Stimulated activated CD4-positive, alpha-beta T cell treated with anti-CD3 and anti-CD28 coated beads, Interleukin-15, amount 100 ng/mL, for 1 hour (primary cell): Measurements from ENCODE around the gene FCAR.
"Not testable (repeated sequence)": the region's sequence is repeated elsewhere in the genome, so short reads cannot be mapped to it uniquely, and the experiment has no call there.

ENCODE experiments used
- DNase-seq, 2 donors: peaks; one replicate each; pipeline ENCODE4 v3.0.0-alpha.2; 2020; ENCODE audit warnings: low read depth in 1 of 2, low spot score in 1 of 2

Gene FCAR

DNA sequence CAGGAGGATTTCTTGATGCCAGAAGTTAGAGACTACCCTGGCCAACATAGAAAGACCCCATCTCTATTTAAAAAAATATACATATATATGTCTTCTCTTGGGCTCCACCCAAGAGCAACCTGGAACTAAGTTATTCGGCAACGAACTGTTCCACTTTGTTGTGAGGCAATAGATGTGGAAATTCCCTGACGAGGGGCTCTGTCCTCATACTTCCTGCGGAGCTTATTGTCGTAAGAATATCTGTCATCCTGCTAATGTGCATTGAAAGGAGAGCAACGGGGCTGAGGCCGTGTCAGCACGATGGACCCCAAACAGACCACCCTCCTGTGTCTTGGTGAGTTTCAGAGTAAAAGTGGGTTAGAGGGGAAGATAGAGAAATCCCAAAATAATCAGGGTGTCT is at the start of gene FCAR:
Gene FCAR, plus strand, starts transcription at position 246 of the 400 bp plus-strand sequence. Its CDS starts 55 bp downstream, at position 301.
- DNase-seq = no peak

DNA sequence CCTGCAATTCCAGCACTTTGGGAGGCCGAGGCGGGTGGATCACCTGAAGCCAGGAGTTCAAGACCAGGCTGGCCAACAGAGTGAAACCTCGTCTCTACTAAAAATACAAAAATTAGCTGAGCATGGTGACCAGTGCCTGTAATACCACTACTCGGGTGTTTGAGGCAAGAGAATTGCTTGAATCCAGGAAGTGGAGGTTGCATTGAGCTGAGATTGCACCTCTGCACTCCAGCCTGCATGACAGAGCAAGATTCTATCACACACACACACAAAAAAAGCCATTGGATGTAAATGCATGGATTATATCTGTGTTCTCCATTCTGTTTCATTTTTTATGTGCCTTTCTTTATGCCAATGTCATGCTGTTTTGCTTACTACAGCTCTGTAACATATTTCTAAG is 49.6 kb upstream of the FCAR start:
- not testable (repeated sequence) for DNase-seq

DNA sequence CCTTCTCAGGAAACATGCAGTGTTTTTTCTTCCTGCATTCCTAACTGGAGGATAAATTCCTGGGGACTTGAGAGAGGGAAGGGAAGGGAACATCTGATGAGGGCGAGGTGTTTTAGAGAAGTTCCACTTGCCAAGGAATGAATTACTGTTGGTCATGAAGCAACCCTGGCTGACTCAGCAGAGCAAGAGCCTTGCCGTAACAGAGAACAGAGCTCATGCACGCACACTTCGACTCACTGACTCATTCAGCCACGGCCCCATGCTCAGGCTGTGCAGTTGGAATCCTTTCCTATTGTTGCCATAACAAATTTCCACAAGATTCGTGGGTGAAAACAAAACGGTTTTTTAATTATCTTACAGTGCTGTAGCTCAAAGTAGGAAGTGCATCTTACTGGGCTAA is 48.7 kb upstream of the FCAR start:
- not testable (repeated sequence) for DNase-seq

DNA sequence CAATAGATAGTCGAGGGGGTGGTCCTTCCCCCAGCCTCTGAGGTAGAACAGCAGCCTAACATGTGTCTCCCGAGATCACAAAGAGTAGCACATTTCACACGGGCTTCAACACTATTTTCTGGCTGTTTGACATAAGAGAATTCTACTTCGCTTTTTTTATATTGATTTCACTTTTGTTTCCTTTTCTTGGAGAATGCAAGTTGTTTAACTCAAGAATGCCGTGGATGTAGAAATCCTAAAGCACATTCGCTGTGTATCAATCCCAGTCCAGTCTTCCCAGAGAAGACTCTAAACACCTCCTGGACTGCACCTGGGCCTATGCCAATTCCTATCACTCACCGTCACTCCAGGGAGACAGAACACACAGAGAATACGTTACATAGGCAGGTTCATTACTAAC is 46.0 kb upstream of the FCAR start:
- not testable (repeated sequence) for DNase-seq

DNA sequence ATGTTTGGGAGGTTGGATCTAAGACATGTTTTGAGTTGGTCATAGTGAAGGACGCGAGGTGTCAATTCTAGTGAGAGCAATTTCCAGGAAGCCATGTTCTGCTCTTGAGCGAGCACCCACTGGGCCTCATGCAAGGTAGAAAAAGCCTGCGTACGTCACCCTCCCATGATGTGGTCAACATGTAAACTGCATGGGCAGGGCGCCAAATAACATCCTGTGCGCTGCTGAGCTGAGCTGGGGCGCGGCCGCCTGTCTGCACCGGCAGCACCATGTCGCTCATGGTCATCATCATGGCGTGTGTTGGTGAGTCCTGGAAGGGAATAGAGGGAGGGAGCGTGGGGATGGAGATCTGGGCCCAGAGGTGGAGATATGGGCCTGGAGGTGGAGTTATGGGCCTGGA is 41.5 kb upstream of the FCAR start, which contains the start of gene KIR2DS4:
Gene KIR2DS4, plus strand, starts transcription at position 181 of the 400 bp plus-strand sequence.
- DNase-seq = not testable (repeated sequence)

DNA sequence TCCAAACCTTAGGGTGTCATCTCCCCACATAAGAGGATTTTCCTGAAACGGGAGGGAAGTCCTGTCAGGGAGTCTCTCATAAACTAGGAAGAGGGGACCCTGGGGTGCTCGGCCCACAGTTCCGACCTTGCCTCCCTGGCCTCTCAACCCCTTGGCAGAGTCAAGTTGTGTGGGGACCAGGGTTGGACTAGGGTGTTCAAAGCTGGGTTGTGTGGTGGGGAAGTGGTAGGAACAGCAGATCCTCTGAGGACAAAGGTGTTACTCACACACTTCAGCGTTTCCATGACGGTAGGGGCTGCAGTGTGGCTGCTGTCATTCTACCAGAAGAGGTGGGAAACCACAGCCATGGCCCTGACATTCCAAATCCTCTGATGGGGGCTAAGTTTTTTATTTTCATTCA is 38.9 kb upstream of the FCAR start:
- not testable (repeated sequence) for DNase-seq

DNA sequence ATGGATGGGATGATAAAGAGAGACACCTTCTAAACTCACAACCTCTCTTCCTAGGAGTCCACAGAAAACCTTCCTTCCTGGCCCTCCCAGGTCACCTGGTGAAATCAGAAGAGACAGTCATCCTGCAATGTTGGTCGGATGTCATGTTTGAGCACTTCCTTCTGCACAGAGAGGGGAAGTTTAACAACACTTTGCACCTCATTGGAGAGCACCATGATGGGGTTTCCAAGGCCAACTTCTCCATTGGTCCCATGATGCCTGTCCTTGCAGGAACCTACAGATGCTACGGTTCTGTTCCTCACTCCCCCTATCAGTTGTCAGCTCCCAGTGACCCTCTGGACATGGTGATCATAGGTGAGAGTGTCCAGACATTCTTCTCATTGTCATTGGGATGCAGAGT is 36.5 kb upstream of the FCAR start:
- DNase-seq = not testable (repeated sequence)

DNA sequence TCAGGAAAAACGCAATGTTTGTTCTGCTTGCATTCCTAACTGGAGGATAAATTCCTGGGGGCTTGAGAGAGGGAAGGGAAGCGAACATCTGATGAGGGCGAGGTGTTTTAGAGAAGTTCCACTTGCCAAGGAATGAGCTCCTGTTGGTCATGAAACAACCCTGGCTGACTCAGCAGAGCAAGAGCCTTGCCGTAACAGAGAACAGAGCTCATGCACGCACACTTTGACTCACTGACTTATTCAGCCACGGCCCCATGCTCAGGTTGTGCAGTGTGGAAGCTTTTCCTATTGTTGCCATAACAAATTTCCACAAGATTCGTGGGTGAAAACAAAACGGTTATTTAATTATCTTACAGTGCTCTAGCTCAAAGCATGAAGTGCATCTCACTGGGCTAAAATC is 30.9 kb upstream of the FCAR start:
- DNase-seq = not testable (repeated sequence)

DNA sequence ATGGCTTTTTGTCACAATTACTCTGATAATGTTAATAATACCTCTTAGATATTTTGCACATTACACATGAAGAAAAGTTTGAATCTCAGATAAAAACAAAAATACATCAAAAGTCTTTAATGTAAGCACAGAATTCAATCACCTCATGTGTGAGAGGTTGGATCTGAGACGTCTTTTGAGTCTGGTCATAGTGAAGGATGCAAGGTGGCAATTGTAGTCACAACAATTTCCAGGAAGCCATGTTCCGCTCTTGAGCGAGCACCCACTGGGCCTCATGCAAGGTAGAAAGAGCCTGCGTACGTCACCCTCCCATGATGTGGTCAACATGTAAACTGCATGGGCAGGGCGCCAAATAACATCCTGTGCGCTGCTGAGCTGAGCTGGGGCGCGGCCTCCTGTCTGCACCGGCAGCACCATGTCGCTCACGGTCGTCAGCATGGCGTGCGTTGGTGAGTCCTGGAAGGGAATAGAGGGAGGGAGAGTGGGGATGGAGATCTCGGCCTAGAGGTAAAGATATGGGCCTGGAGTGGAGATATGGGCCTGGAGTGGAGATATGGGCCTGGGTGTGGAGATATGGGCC is 23.9 kb upstream of the FCAR start, which contains the start of gene KIR3DL2:
Gene KIR3DL2, plus strand, starts transcription at position 383 of the 580 bp plus-strand sequence. Its CDS starts 33 bp downstream, at position 416.
- not testable (repeated sequence) for DNase-seq

DNA sequence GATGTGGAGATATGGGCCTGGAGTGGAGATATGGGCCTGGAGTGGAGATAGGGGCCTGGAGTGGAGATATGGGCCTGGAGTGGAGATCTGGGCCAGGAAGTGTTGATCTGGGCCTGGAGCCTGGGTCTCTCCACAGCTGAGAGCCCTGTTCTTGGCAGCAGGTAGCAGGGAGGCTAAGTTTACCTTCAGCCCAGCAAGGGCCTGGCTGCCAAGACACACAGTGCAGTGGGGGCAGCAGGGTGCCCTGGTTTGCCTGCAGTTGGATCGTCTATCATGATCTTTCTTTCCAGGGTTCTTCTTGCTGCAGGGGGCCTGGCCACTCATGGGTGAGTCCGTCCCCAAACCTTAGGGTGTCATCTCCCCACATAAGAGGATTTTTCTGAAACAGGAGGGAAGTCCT is 23.1 kb upstream of the FCAR start:
- no peak for DNase-seq

DNA sequence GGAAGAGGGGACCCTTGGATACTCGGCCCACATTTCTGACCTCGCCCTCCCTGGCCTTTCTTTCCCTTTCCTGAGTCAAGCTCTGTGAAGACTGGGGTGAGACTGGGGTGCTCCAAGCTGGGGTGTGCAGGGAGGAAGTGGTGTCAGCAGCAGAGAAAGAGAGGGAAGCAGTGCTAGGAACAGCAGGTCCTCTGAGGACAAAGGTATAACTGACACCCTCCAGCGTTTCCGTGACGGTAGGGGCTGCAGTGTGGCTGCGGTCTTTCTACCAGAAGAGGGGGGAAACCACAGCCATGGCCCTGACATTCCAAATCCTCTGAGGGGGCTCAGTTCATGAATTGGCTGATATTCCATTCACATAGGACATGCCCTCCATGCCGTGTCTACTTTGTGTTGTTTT is 22.7 kb upstream of the FCAR start:
- no peak for DNase-seq

DNA sequence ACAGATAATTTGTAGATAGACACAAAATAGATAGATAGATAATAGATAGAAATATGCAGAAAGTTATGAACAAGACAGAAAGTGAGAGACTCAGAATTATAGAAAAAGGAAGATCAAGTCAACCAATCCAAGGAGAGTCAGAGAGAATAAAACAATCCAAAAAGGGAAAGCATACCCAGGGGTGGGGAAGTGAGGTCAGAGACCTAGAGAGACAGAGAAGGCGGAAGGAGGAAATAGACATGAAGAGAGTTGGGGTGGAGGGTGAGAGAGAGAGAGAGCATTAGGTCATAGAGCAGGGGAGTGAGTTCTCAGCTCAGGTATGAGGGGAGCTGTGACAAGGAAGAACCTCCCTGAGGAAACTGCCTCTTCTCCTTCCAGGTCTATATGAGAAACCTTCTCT is 18.8 kb upstream of the FCAR start:
- not testable (repeated sequence) for DNase-seq

DNA sequence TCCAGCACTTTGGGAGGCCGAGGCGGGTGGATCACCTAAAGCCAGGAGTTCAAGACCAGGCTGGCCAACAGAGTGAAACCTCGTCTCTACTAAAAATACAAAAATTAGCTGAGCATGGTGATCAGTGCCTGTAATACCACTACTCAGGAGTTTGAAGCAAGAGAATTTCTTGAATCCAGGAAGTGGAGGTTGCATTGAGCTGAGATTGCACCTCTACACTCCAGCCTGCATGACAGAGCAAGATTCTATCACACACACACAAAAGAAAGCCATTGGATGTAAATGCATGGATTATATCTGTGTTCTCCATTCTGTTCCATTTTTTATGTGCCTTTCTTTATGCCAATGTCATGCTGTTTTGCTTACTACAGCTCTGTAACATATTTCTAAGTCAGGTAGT is 15.6 kb upstream of the FCAR start:
- not testable (repeated sequence) for DNase-seq

DNA sequence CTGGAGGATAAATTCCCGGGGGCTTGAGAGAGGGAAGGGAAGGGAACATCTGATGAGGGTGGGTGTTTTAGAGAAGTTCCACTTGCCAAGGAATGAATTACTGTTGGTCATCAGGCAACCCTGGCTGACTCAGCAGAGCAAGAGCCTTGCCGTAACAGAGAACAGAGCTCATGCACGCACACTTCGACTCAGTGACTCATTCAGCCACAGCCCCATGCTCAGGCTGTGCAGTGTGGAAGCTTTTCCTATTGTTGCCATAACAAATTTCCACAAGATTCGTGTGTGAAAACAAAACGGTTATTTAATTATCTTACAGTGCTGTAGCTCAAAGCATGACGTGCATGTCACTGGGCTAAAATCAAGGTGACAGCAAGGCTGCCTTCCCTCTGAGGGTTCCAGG is 14.6 kb upstream of the FCAR start:
- not testable (repeated sequence) for DNase-seq

DNA sequence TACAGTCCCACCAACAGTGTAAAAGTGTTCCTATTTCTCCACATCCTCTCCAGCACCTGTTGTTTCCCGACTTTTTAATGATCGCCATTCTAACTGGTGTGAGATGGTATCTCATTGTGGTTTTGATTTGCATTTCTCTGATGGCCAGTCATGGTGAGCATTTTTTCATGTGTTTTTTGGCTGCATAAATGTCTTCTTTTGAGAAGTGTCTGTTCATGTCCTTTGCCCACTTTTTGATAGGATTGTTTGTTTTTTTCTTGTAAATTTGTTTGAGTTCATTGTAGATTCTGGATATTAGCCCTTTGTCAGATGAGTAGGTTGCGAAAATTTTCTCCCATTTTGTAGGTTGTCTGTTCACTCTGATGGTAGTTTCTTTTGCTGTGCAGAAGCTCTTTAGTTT is 10.6 kb upstream of the FCAR start:
- DNase-seq = not testable (repeated sequence)

DNA sequence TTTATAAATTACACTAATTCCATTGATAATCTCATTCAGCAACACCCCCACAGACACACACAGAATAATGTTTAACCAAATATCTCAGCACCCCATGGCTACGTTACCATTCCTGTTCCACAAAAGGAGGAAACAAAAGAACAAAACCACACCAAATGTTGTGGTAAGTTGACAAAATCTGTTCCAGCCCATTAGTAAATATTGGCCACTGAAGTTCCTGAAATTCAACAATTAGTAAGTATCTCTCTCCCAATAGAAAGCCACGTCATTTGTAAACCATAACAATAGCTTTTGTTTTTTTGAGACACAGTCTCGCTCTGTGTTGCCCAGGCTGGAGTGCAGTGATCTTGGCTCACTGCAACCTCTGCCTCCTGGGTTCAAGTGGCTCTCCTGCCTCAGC is 2.3 kb upstream of the FCAR start:
- DNase-seq = no peak

DNA sequence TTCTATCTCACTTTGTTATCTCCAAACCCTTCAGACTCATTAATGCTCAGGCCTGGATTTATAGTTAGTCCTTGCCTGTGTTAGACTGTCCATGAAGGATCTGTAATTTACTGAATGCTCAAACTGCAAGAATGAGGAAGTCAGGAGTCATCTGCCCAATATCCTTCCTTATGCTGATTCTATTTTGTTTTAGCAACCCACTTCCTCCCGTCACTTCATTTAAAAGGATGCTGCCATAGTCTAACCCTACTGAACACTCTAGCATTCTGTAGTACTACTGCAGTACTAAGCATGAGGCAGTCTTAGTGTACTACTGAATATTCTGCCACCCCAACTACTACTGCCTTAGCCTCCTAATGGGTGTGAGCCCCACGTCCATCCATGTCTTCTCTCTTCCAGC is 1.5 kb downstream of the FCAR start:
- no peak for DNase-seq

DNA sequence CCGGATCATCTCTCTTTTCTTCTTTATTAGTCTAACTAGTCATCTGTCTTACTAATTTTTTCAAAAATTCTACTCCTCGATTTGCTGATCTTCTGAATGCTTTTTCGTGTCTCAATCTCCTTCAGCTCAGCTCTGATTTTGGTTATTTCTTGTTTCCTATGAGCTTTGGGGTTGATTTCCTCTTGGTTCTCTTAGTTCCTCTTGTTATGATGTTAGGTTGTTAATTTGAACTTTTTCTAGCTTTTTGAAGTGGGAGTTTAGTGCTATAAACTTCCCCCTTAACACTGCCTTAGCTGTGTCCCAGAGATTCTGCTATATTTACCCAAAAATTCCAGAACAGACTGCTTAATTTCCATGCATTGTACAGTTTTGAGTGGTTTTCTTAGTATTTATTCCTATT is 3.4 kb downstream of the FCAR start:
- no peak for DNase-seq

DNA sequence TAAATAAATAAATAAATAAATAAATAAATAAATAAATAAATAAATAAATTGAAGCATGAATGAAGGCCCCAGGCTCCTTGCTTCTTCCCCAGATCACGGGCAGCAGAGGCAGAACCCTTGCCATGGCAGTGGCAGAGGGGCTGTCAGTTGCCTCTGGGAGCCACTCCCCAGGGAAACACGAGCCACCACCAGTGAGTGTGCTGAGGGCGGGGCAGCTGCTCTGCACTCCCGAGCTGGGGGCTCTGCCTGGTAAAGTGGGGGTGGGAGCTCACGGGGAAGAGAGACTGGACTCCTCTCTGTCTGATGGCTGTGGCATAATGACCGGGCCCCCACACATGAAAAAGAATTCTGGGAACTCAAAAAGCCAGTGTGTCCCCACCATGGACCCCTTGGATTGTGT is 7.8 kb downstream of the FCAR start:
- no peak for DNase-seq

DNA sequence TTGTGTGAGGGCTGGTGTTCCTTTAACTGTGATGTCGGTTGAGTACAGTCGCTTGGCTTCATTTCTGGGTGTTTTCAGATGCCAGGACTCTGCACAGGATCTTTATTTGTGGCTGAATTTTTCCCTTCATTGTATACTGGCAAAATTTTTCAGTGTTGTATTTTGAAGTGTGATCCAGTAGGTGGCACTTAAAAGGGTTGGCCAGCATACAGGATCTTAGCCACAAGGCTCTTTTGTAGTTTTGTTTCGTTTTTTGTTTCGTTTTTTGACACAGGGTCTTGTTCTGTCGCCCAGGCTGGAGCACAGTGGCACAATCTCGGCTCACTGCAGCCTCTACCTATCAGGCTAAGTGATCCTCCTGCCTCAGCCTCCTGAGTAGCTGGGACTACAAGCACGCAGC is 8.7 kb downstream of the FCAR start:
- DNase-seq = no peak

DNA sequence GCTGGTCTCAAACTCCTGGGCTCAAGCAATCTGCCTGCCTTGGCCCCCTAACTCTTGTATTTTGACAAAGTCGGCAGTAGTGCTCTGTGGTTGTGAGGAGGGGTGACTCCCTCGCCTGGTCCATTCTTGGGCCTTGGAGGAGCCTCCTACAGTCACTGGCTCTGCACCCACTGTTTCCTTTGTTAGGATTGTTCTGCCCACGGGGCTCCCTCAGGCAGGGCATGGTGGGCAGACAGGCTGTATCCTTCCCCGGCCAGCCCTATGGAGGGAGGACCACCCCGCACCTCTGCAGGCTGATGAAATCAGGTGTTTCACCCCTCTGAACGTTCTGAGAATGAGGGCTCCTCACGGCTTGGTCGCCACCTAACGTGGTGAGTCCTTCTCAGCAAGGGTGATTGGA is 9.2 kb downstream of the FCAR start:
- DNase-seq = no peak

DNA sequence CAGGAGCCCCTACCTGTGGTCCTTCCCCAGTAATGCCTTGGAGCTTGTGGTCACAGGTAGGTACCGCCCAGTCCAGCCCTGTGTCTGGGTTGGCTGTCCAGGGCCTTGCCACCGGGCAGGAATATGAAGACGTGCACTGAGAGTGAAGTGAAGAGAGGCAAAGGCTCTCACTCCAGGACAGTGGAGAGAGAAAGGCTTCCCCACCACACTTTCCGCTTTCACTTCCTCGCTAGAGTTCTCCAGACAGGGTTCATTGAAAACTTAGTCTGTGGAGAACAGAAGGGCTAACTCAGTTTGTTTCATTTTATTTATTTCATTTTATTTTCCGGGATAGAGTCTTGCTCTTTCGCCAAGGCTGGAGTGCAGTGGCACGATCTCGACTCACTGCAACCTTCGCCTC is 14.2 kb downstream of the FCAR start:
- DNase-seq = no peak

DNA sequence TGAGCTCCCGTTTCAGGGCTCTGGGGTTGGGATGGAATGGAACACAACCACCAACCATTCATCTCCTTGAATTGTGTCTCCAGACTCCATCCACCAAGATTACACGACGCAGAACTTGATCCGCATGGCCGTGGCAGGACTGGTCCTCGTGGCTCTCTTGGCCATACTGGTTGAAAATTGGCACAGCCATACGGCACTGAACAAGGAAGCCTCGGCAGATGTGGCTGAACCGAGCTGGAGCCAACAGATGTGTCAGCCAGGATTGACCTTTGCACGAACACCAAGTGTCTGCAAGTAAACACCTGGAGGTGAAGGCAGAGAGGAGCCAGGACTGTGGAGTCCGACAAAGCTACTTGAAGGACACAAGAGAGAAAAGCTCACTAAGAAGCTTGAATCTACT is 15.5 kb downstream of the FCAR start:
- no peak for DNase-seq
